Right atrium auricular region (tissue), 2 donors: ENCODE measurements around the gene SLC52A3. TPM values are rescaled to one million over a fixed set of nuclear protein-coding genes. Genes with fewer than 3 reads are reported as not detected.
"Not testable (repeated sequence)": the region's sequence is repeated elsewhere in the genome, so short reads cannot be mapped to it uniquely, and the experiment has no call there.

ENCODE experiments used
- DNase-seq: peaks from one replicate; pipeline ENCODE4 v3.0.0-alpha.2; 2019; ENCODE audit warnings: low spot score
- H3K27ac ChIP-seq, 2 donors: fragments of 200-600 bp; sonication (generic); 1 replicate in 1 of 2; 2 replicates in 1 of 2; pipeline ENCODE4 v1.5.1; 2016 to 2019
- H3K27me3 ChIP-seq, 2 donors: fragments of 200-600 bp; sonication (generic); one replicate each; pipeline versions ENCODE4 v1.5.1 to v1.6.0; 2017 to 2019
- H3K36me3 ChIP-seq: fragments of 200-600 bp; sonication (generic); one replicate; pipeline ENCODE4 v1.5.1; 2016
- H3K4me1 ChIP-seq, 2 donors: fragments of 200-600 bp; sonication (generic); one replicate each; pipeline versions ENCODE4 v1.5.1 to v1.6.0; 2017 to 2019
- H3K4me3 ChIP-seq, 2 donors: fragments of 200-600 bp; sonication (generic); 1 replicate in 1 of 2; 2 replicates in 1 of 2; pipeline ENCODE4 v1.5.1; 2017 to 2019; ENCODE audit warnings: mild to moderate bottlenecking in 1 of 2, moderate library complexity in 1 of 2
- H3K9me3 ChIP-seq, 2 donors: fragments of 200-600 bp; sonication (generic); one replicate each; pipeline ENCODE4 v1.5.1; 2019
- total RNA-seq, 2 donors: library from RNA; depleted of rRNA; stranded (reverse); fragments of >200 nt; gene quantifications; one replicate each; pipeline ENCODE4 v1.1.0, GENCODE V29; 2016
- TF ChIP-seq, protein P1 (sequence below), 2 donors: fragments of 200-600 bp; sonication (generic); IDR thresholded peaks; one replicate each; pipeline ENCODE4 v1.5.1; 2019; ENCODE audit warnings: antibody characterized with exemption in 2 of 2

Gene SLC52A3
- total RNA-seq, 2 donors from 2014 or later, result 1.3 to 2.6 TPM

GRCh38 chr20:805713-806112 is 37.4 kb upstream of the SLC52A3 start:
- Histone ChIP-seq H3K27ac (no peak overlapping the region), H3K36me3 (no peaks in the 10 kb centered on the region), H3K4me3 (no peak overlapping the region), H3K27me3 (no peaks in the 10 kb centered on the region), H3K4me1 (no peaks in the 10 kb centered on the region), H3K9me3 (peaks cover 0 to 8% of the 10 kb centered on the region in 2 donors)
- TF ChIP-seq, protein P1, sequence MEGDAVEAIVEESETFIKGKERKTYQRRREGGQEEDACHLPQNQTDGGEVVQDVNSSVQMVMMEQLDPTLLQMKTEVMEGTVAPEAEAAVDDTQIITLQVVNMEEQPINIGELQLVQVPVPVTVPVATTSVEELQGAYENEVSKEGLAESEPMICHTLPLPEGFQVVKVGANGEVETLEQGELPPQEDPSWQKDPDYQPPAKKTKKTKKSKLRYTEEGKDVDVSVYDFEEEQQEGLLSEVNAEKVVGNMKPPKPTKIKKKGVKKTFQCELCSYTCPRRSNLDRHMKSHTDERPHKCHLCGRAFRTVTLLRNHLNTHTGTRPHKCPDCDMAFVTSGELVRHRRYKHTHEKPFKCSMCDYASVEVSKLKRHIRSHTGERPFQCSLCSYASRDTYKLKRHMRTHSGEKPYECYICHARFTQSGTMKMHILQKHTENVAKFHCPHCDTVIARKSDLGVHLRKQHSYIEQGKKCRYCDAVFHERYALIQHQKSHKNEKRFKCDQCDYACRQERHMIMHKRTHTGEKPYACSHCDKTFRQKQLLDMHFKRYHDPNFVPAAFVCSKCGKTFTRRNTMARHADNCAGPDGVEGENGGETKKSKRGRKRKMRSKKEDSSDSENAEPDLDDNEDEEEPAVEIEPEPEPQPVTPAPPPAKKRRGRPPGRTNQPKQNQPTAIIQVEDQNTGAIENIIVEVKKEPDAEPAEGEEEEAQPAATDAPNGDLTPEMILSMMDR (IDR thresholded peaks at IDR 0.05), result no peak
- no peak for DNase-seq

GRCh38 chr20:801678-802077 is 33.4 kb upstream of the SLC52A3 start:
- H3K36me3 ChIP-seq, result no peaks in the 10 kb centered on the region
- H3K4me1 ChIP-seq, result no peaks in the 10 kb centered on the region
- H3K9me3 ChIP-seq, result peaks cover 0 to 8% of the 10 kb centered on the region in 2 donors
- H3K27ac ChIP-seq, result no peak overlapping the region
- TF ChIP-seq, protein P1 (IDR thresholded peaks at IDR 0.05), result no peak
- no peaks in the 10 kb centered on the region for H3K27me3 ChIP-seq
- no peak for DNase-seq
- no peak overlapping the region for H3K4me3 ChIP-seq

DNA sequence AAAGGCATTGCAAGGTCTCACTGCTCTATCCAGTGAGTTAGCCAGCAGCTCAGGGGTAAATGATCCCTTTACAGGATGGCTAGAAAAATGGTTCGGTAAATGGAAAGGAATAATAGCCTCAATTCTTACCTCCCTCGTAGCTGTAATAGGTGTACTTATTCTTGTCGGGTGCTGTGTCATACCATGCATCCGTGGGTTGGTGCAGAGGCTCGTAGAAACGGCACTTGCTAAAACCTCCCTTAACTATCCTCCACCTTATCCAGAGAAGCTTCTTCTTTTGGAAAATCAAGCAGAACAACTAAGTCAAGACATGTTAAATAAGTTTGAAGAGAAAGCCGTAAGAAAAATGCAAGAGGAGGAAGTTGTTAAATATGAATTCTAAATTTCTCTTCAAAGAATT is 31.7 kb upstream of the SLC52A3 start:
- not testable (repeated sequence) for H3K27ac ChIP-seq, H3K9me3 ChIP-seq, H3K36me3 ChIP-seq, H3K4me1 ChIP-seq, DNase-seq, H3K4me3 ChIP-seq, H3K27me3 ChIP-seq

DNA sequence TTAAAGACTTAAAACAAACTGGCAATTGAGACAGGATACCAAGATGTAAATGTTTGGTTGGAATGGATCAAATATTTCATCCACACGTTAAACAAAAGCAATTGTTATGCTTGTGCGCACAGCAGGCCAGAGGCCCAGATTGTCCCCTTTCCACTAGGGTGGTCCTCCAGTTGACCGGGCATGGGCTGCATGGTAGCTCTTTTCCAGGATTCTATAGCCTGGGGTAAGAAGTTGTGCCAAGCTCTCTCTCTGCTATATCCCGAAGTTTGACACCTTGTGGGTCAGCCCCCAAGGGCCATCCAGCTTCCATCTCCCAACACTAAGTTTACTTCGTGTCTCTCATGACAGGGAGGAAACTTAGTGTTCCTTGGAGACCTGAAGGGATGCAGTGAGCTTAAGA is 30.4 kb upstream of the SLC52A3 start:
- H3K27me3 ChIP-seq, H3K27ac ChIP-seq, H3K36me3 ChIP-seq, H3K4me3 ChIP-seq, H3K4me1 ChIP-seq, DNase-seq, H3K9me3 ChIP-seq: not testable (repeated sequence)

DNA sequence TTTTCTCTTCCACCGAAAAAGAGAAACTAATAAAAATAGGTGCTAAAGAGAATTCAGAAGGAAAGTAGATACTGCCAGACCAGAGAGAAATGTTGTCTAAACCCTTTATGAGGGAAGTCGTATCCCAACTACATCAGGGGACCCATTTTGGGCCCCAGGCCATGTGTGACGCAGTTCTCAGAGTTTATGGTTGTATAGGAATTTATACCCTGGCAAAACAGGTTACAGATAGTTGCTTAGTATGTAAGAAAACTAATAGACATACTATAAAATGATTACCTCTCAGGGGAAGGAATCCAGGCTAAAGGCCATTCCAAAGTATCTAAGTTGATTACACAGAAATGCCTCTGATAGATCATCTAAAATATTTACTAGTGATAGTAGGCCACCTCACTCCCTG is 28.6 kb upstream of the SLC52A3 start:
- H3K27ac ChIP-seq, result no peak overlapping the region
- no peak for DNase-seq
- TF ChIP-seq, protein P1 (IDR thresholded peaks at IDR 0.05), result no peak

GRCh38 chr20:792248-792647 is 23.9 kb upstream of the SLC52A3 start:
- Histone ChIP-seq H3K27ac (no peak overlapping the region), H3K36me3 (no peaks in the 10 kb centered on the region), H3K4me3 (no peak overlapping the region), H3K4me1 (no peaks in the 10 kb centered on the region), H3K27me3 (no peaks in the 10 kb centered on the region), H3K9me3 (peaks cover 0 to 13% of the 10 kb centered on the region in 2 donors)
- TF ChIP-seq, protein P1 (IDR thresholded peaks at IDR 0.05), result no peak
- DNase-seq, result no peak

More for the DNA sequence above, 28.6 kb upstream of the SLC52A3 start:
- Histone ChIP-seq H3K27me3 (no peaks in the 10 kb centered on the region), H3K4me1 (no peaks in the 10 kb centered on the region), H3K36me3 (no peaks in the 10 kb centered on the region), H3K4me3 (no peak overlapping the region), H3K9me3 (peaks cover 0 to 5% of the 10 kb centered on the region in 2 donors)

DNA sequence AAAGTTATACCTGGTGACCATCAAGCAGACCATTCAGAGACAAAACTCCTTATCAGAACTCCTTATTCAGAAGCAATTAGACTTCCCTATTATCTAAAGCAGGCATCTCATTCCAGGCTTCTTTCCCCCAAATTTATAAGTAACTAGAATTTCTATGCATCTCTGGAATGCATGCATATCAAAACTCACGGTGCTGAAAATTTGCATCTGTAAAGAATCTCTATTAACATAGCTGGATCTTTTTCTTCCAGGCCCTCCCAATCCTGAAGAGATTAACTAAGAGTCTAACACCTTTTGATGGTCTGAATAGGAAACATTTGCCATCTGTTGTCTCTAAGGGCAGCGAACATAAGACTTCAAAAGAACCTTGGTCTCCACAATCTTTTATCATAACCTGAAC is 22.8 kb upstream of the SLC52A3 start:
- TF ChIP-seq, protein P1 (IDR thresholded peaks at IDR 0.05), result no peak
- Histone ChIP-seq H3K4me3 (no peak overlapping the region), H3K9me3 (peaks cover 0 to 13% of the 10 kb centered on the region in 2 donors), H3K27ac (no peak overlapping the region), H3K4me1 (no peaks in the 10 kb centered on the region), H3K36me3 (no peaks in the 10 kb centered on the region), H3K27me3 (no peaks in the 10 kb centered on the region)
- no peak for DNase-seq
